ENCODE results near the gene TSPAN10.
"Not testable (repeated sequence)": the region's sequence is repeated elsewhere in the genome, so short reads cannot be mapped to it uniquely, and the experiment has no call there.

TSPAN10 gene

DNA sequence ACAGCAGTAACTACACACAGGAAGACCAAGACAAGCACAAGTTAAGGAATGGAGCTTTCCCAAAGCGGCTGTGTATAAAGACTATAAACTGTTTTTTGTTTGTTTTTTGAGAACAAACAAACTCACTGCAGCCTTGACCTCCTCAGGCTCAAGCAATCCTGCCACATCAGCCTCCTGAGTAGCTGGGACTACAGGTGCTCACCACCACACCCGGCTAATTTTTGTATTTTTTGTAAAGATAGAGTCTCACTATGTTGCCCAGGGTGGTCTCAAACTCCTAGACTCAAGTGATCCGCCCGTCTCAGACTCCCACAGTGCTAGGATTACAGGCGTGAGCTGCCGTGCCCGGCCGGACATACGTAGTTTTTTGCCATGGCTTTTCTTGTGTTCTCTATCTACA lies 23.4 kb downstream of the TSPAN10 start:
- no peak for DNase-seq (ENCODE audit: low read depth in 1 of 2, low spot score in 1 of 2)

DNA sequence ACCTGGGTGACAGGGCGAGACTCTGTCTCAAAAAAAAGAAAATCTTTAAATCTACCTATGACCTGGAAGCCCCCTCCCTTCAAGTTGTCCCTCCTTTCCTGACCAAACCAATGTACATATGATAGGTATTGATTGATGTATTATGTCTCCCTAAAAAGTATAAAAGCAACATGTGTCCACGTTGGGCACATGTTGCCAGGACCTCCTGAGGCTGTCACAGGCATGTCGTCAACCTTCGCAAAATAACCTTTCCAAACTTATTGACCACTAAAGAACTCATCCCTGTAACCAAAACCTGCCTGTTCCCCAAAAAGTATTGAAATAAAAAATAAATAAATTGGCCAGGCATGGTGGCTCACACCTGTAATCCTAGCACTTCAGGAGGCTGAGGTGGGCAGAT lies 25.0 kb downstream of the TSPAN10 start:
- DNase-seq (ENCODE audit: low read depth in 1 of 2, low spot score in 1 of 2): no peak

DNA sequence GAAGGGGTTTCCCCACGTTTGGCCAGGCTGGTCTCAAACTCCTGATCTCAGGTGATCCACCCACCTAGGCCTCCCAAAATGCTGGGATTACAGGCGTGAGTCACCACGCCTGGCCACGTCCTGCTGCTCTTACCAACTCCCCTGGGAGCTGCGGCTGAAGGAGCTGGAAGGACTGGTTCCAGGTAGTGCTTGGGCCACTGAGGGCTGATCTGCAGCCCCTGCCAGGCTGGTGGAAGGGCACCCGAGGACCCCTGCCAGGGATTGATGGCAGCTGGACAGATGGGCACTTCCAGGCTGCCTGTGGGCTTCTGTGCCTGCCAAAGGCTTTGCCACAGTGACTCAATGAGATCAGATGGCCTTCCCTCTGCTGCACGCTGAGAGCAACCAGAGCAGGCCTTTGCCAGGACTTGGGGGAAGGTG lies 27.1 kb downstream of the TSPAN10 start:
- no peak for DNase-seq (ENCODE audit: low read depth in 1 of 2, low spot score in 1 of 2)

DNA sequence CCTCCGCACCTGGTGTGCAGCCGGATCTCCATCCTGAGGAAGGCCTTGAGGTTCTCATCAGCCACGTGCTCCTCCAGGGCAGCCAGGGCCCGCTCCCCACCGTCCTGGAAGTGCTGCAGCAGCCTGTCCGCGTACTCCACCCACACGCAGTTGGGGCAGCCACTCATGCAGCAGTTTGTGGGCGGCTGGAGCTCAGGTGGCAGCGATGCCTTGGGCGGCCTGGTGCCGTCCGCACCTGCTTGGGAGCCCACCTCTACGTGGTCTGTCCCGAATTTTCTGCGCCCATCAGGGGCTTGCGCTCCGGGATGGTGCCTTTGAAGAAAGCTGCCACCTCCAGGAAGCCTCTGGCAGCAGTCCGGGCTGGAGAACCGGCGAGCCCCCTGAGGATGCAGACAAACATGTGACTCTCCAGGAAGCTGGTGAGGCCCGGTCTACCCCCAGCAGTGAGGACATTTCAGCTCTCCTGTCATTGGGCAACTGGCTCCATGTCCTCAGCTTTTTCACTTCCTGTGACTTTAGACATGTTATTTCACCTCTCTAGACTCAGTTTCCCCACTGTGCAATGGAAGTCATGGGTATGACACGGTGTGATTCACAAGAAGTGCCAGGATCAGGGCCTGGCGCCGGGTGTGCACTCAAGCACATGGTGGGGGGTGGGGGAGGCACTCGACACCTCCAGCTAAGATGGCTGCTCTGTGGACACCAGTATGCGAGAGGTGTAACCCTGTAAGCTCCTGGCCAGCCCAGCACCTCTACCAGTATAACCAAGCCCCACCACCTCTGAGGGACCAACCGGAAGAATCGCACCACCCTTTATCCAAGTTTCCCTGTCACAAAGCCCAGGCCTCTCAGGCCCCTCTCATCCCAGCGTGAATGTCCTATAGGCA lies 28.5 kb downstream of the TSPAN10 start:
- DNase-seq (ENCODE audit: low read depth in 1 of 2, low spot score in 1 of 2): peak in 1 of 2 donors; percentile 26

DNA sequence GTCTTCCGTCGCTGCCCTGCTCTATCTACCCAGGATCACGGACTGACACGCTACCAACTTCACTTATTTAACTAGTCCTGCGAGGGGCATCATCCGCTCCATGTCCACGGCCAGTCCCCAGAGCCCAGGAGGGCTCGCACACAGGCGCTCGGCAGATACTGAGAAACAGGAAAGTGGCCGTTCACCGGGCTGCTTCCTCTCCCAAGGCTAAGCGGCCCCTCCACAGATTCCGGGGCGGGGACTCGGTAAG lies 29.0 kb downstream of the TSPAN10 start:
- DNase-seq (ENCODE audit: low read depth in 1 of 2, low spot score in 1 of 2): no peak

DNA sequence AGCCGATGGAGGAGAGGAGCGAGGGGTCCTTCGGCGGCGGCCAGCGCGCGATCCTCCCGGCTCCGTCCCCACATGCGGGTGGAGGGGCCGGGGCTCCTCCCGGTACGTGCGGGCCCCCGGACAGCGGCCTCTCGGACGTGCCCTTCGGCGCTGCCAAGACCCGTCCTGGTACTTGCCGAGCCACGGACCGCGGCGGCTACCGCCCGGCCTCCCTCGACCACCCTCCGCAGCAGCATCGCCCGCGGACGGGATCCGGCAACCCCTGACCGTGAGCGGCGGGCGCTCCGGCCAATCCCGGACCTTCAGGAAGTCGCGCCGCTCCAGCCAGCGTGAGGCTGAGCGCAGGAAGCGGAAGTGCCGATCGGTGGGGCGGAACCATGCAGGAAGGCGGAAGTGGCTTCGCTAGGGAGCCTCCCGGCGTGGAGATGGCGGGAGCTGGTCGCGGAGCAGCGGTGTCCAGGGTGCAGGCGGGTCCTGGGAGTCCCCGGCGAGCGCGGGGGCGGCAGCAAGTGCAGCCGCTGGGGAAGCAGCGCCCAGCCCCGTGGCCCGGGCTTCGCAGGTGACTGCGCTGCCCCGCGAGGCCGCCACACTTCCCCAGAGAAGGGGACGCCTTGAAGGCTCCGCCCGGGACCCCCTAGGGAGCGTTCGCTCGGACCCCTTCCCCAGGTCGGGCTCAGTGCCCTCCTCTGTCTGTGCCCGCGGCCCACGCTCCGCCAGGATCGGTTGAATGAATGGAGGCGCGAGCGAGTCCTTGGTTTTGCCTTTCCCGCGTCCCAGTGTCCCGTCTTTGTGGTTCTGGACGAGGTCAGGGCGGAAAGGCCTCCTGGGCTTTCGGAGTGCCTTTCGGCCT lies 29.6 kb downstream of the TSPAN10 start, which contains the start of the genes CCDC137 and OXLD1:
Gene CCDC137 (plus strand): TSS at position 396 of the 850 bp plus-strand sequence. CDS start 30 bp downstream, at position 426.
Gene OXLD1 (minus strand): TSS at position 264 of the 850 bp plus-strand sequence. CDS start 28 bp downstream, at position 236.
- DNase-seq (ENCODE audit: low read depth in 1 of 2, low spot score in 1 of 2): peak; percentile 84 to 90

DNA sequence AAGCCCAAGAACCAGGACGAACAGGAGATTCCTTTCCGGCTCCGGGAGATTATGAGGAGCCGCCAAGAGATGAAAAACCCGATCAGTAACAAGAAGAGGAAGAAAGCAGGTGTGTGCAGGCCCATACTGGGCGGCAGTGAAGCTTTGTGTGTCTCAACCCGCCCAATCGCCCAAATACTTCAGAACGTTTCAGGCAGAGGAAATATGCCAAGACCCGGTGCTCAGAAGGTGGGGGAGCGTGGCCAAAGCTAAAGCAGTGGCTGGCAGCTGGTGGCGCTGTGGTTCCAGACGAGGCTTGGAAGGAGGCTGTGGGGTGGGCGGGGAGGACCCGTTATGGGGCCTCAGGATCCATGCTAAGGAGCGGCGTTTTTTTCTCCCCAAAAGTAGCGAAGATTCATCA lies 30.8 kb downstream of the TSPAN10 start:
- DNase-seq (ENCODE audit: low read depth in 1 of 2, low spot score in 1 of 2): no peak

DNA sequence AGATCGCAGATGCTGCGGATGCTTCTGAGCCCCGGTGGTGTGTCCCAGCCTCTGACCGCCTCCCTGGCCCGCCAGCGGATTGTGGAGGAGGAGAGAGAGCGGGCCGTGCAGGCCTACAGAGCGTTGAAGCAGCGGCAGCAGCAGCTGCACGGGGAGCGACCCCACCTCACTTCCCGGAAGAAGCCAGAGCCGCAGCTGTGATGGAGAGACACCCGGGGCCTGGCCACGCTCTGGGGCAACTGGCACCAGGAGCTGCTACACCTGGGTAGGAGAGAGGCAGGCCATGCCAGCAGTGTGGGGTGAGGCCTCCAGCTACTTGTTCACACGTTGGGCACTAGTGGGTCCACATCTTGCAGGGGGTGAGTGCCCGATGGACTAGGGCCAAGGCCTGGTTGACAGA lies 35.5 kb downstream of the TSPAN10 start:
- no peak for DNase-seq (ENCODE audit: low read depth in 1 of 2, low spot score in 1 of 2)

DNA sequence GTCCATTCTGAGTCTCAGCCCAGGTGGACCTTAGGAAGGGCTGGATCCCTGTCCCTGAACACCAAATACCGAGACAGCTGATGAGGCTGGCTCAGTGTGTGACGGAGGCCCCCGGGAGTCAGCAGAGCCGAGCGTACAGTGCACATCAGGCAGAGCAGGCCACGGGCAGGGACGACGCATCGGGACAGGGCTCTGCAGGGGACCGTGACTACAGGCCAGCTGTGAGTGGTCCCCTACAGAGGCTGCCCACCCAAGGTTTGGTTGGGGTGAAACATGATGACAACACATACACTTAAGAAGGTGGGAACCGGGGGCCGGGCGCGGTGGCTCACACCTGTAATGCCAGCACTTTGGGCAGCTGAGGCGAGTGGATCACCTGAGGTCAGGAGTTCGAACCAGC lies 36.0 kb downstream of the TSPAN10 start:
- no peak for DNase-seq (ENCODE audit: low read depth in 1 of 2, low spot score in 1 of 2)

DNA sequence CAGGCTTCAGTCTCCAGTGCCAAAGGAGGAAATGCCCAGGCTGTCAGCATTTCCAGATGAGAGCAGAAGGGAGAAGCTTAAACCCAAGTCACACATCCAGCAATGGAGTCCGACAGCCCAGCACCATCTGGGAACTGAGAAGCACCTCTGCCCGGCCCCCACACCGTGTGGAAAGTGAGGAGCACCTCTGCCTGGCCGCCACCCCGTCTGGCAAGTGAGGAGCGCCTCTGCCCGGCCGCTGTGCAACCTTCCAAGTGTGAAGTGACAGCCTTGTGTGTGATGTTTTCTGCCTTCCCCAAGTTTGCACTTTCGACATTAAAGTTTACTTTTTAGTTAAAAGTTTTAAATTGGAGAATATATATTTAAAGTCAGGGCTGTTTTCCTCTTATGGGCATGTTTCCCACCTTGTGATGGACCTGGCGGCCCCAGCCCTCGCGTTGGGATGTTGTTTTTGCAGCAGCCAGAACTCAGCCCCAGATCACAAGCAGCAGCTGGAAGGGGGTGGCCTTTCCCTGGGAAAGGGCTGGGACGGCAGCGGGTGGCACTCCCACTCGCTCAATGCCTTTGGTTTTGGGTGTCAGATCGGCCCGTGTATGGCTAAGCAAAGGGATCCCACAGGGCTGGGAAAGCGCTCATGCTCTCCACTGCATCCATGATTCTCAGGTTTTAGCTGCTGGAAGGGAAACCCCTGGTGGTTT lies 36.7 kb downstream of the TSPAN10 start:
- DNase-seq (ENCODE audit: low read depth in 1 of 2, low spot score in 1 of 2): no peak

DNA sequence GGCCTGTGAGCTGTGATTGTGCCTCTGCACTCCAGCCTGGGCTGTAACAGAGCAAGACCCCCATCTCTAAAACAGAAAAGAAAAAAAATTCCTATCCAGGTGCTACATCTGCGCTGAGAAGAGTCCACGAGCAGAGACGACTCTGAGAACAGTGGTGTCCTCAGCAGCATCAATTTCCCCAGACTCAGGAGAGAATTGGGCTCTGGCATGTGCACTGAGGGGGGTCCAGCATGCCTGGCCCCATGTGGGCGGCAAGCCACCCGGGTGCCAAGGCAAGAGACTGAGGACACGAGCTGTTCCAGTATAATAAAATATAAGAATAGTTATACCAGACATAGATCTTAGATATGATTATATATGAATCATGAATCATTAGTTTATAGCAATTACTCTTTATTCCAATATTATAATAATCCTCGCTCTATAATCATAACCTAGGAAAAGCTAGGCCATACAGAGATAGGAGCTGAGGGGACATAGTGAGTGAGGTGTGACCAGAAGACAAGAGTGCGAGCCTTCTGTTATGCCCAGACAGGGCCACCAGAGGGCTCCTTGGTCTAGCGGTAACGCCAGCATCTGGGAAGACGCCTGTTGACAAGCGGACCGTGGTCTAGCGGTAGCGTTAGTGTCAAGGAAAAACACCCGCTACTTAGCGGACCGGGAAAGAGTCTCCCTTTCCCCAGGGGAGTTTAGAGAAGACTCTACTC lies 38.7 kb downstream of the TSPAN10 start:
- not testable (repeated sequence) for DNase-seq (ENCODE audit: low read depth in 1 of 2, low spot score in 1 of 2)

DNA sequence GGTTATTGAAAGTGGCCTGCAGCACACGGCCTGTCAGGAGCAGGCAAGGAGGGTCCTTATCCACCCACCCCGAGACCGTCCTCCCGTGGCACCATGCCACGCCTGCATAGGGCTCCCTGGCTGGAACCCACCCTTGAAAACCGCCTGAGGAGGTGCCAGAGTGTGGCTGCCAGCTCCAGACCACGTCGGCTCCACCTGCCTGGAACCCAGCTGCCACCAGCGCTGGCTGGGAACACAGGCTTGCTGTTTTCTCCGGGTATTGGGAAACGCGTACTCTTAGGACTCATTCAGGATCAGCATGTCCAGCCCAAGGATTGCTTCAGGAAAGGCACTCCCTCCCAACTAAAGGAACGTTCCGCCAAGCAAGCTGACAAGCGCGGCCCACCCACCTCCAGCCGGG lies 39.9 kb downstream of the TSPAN10 start:
- DNase-seq (ENCODE audit: low read depth in 1 of 2, low spot score in 1 of 2): no peak

DNA sequence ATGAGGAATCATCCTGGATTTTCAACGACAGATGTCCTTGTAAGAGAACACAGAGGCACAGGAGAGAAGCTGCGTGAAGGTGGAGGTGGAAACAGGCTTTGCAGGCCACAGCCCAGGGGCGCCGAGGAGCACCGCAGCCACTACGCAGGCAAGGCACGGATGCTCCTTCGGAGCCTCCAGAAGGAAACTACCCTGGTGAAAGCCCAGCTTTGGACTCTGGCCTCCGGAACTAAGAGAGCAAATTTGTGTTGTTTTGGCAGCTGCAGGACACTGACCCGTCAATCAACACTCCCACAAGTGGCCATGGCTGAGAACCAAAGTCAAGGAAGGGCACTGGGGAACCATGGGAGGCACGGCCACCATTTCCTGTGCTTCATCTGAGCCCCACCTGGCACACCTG lies 43.2 kb downstream of the TSPAN10 start:
- DNase-seq (ENCODE audit: low read depth in 1 of 2, low spot score in 1 of 2): no peak

DNA sequence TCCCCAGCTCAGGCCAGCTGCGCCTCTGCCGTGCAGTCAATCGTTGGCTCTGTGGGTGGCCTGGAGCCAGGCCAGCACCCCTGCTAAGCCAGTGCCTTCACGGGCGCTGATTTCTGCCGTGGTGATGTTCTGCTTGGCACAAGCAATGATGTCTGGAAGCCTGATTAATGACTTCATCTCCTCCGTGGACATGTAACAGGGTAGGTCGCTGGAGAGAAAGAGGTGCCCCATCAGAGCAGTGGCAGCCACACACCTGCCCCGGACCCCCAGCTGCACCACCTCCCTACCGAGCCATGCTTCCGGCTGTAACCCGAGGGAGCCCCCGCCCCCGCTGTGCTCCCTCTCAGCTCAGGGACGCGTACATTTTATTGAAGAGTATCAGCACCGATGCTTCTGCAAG lies 44.7 kb downstream of the TSPAN10 start:
- no peak for DNase-seq (ENCODE audit: low read depth in 1 of 2, low spot score in 1 of 2)

DNA sequence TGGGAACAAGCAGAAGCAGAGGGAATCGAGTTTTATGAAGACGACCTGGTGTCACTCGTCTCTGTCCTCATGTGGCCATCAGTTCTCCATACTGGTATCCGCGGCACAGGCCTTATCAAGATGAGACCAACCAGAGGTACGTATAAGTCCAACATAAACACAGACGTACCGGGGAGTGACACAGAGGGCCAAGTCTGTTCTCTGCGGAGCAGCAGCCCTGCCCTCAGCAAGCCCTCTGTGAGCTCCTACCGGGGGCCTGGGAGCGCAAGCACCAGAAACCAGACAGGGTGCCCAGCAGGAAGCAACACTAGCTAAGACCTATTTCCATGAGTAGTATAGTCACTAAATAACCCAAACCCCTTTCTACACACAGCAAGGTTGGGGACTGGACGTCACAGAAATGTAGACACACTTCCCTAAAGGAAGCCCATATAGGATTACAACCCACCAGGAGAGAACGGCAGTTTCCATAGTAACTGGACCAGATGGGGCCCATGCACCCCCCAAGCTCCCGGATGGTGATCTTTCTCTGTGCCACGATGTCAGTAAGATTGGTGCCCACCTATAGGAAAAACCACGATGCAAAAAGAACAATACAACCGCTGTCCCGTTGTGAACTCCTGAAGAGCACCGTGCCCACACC lies 45.7 kb downstream of the TSPAN10 start:
- no peak for DNase-seq (ENCODE audit: low read depth in 1 of 2, low spot score in 1 of 2)

DNA sequence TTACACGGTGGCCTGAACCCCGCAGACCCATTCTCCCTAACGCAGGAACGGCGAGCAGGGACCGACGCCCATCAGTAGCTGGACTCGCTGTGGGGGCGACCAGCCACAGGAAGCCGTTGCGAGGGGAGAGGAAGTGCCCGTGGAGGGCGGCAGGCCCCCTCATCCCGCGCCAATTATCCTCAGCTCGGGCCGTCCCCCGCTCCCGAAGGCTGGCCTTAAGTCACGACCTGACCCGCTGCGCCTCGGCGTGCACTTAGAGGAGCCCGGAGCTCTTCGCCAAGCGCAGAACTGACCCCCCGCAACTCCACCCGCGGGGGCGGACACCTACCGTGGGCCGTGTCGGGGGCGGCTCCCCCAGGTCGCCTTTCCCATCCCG lies 46.2 kb downstream of the TSPAN10 start:
- DNase-seq (ENCODE audit: low read depth in 1 of 2, low spot score in 1 of 2): no peak

DNA sequence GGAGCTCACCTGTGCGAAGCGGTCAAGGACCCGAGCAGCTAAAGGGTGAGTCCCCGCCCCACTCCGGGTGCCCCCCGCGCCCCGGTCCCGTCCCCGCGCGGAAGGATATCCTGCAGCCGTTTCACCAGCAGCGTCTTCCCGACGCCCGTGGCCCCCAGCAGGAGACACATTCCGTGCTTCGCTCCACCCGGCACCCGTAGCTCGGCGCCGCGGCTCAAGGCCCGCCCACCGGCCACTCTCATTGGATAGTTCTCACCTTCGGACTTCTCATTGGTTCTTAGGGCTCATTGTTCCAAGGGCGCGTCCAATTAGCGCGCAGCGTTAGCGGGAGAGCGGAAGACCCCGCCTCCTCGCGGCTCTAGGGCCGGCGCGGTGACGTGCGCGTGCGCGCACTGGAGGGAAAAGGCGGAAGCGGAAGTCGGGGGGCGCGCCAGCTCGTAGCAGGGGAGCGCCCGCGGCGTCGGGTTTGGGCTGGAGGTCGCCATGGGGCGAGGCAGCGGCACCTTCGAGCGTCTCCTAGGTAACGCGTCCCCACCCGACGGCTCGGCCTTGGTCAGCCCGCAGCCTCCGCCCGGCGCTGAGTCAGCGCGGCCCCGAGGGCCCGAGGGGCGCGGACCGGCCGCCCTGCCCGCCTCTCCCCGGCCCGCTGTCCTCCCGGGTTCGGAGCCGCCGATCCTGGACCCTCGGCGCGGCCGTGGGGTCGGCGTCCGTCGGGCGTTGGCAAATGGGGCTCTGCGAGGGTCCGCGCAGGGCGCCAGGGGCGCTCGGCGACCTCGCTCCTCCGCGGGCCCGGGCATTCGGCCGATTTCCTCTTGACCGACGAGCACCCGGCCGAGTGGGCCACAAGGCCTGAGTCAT lies 46.8 kb downstream of the TSPAN10 start, which contains the start of the genes ARL16 and HGS:
Gene ARL16 (minus strand): TSS at position 214 of the 858 bp plus-strand sequence. CDS start 44 bp downstream, at position 170.
Gene HGS (plus strand): TSS at position 428 of the 858 bp plus-strand sequence. CDS start 56 bp downstream, at position 484.
- DNase-seq (ENCODE audit: low read depth in 1 of 2, low spot score in 1 of 2): peak; percentile 94 to 95

DNA sequence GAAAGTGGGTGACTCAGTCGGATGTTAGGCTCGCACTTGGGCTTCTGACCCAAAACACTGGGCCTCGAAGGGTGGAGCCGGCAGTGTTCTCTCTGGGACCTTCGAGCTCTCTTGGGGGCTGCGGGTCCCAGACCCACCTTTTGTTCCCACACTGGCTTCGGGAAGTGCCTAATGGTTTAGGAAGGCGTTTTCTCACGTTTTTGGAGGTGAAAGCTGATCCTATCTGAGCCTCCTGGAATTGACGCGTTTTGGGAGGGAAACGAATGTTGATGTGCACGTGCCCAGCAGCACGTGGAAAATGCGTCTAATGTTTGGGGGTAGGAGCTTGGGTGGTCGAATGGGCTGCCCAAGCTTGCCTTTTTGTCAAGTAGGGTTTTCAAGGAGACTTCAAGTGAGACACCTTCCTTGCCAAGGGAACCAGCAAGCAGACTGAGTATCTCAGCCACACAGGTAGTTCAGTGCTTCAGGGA lies 47.5 kb downstream of the TSPAN10 start:
- no peak for DNase-seq (ENCODE audit: low read depth in 1 of 2, low spot score in 1 of 2)

DNA sequence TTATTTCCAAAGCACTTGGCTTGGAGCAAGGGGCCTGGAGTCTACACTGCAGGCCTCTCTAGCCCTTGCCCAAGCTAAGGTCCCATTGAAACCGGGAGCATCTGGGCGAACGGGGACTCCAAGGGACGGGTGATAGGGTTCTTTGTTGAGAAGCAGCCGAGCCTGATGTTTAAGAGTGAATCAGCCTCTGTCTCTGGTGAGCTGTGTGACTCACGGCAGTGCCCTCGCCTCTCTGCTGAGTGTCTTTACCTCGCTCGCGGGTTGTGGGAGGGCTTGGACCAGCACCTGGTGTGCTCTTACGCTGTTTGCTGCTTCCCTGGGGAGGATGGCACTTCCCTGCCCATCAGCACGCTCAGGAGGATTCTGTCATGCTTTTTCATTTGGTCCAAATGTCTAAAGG lies 48.1 kb downstream of the TSPAN10 start:
- DNase-seq (ENCODE audit: low read depth in 1 of 2, low spot score in 1 of 2): no peak
